Stimulated activated naive CD4-positive, alpha-beta T cell (primary cell): ENCODE data around the gene PPP2R5D.

Experiments used
- DNase-seq, 6 experiments: peaks; one replicate each; lab custom pipeline; 2025; lab: John Stamatoyannopoulos, UW

PPP2R5D gene

GRCh38 chr6:42963855-42964605 is 20.3 kb upstream of the PPP2R5D start:
- DNase-seq, result peak in 3 of 6 experiments; percentile 7 to 41 (median 9)

GRCh38 chr6:42966571-42966970 is 17.8 kb upstream of the PPP2R5D start:
- DNase-seq, result no peak

DNA sequence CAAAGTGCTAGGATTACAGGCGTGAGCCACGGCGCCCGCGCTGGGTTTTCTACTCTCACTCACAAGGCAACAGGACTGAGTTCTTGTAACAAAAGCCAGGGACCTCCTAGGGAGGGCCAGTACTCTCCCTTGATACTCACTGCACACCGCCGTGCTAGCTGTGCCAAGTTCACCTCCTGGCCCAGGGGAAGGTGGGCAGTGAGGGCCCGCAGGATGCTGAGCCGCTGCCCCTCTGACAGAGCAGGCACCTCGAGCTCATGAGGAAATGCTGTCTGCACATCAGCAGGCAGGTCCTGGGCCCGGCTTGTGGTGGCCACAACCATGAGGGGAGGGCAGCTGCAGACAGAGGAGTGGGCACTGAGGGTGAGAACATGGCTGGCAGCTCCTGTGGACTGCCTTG is 17.1 kb upstream of the PPP2R5D start:
- DNase-seq, result no peak

DNA sequence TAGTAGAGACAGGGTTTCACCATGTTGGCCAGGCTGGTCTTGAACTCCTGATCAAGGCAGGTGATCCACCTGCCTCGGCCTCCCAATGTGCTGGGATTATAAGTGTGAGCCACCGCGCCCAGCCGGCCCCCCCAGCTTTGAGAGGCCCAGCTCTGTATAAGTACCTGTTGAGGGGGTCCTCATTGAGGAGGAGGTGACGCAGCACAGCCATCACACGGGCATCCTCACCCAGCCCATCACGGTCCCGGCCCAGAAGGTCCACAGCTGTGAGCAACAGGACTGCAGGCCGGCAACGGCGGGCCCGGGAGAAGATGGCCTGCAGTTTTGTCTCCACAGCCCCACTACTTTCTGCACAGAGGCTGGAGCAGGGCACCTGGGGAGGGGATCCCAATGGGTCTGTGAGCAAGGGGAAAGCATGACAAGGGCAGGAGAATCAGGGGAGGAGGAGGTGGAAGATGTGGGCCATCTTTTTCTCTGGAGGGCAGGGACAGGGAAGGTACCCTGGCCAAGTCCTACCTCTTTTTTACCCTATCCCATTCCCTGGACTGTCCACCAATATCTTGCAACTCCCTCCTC is 16.2 kb upstream of the PPP2R5D start:
- DNase-seq, result no peak

DNA sequence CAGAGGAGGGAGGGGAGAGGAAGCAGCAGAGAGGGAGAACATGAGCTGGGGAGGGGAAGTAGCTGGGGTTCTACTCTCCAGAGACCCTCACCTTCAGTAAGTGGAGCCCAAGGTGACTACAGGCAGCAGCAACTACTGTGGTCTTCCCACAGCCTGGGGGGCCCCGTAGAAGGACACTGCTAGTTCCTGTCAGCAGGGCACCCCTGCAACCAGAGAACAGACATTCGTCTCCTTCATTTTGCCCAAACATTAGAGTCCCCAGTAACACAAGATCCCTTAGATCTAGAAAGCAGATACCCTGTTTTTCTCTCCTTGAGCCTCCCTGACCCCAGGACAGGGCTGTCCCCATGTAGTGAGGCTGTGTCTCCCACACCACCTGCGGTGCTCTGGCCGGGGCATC is 15.6 kb upstream of the PPP2R5D start:
- no peak for DNase-seq

DNA sequence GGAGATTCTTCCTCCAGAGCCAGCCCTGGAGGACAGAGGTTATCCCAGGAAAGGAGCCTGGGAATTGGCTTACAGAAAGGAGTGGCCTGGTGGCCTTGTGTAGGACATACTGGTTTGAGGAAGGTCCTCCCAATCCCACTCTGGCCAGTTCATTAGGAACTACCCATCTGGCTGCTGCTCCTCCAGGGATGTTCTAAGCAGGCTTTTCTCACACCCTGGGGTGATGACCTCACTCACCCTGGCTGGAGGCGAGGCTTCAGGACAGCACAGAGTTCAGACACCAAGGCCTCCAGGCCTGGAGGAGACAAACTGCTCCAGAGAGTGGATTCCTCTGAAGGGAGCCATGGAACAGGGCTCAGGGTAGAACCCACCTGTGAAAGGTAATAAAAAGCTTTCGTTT is 14.9 kb upstream of the PPP2R5D start:
- no peak for DNase-seq

DNA sequence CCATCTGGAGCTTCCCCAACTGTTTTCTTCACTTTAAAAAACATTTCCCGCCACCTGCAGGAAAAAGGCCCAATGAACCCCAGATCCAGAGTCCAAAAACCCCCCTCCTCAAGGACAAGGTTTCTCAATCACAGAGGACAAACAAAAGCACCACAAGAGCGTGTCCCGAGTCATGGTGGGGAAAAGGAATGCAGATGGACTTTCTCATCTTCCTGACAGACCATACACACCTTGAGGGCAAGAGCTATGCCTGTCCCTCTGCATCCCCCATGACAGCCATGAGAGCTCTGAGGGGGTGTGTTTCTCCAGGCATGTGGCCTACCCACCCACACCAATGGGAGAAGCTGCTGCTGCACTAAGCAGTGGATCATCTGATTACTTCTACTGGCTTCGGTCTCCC is 14.4 kb upstream of the PPP2R5D start:
- DNase-seq, result no peak

GRCh38 chr6:42970871-42971612 is 13.3 kb upstream of the PPP2R5D start:
- DNase-seq, result no peak

GRCh38 chr6:42971746-42972327 is 12.5 kb upstream of the PPP2R5D start:
- DNase-seq, result no peak

GRCh38 chr6:42973926-42974325 is 10.4 kb upstream of the PPP2R5D start:
- DNase-seq, result no peak

GRCh38 chr6:42974919-42975505 is 9.4 kb upstream of the PPP2R5D start:
- no peak for DNase-seq

- peak in 1 of 6 experiments; percentile 13 for DNase-seq
Measured at GRCh38 chr6:42978487-42978838, 5.9 kb upstream of the PPP2R5D start.

DNA sequence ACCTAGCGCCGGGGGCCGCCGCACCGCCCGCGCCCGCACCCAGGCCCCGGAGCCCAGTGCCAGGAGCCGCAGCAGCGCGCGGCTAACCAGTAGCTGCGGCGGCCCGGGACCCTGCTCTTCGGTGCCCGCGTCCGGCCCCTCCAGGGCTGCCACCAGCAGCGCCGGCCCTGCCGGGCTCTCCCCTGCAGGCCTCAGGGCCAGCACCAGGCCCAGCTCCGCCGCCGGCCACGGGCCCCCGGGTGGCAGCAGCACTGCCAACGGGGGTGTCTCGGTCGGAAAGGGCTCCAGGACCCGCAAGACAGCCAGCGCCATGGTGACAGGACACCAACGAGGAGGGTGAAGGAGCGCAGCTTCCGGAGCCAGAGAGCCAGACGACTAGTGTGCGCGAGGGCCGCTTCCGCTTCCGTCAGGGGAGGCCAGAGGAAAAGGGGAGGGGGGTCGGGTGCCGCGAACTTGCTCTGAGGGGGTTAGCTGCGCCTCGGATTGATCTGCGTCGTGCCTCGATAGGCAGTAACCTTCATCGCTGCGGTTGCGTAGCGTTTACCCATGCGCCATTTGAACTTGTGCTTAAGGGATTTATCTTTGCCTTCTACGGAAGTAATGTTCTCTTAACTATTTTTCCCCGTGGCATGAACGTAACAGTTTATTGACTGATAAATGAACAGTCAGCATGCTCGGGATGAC is 5.4 kb upstream of the PPP2R5D start, which contains the start of gene PEX6:
Gene PEX6, minus strand, starts transcription at position 343 of the 684 bp plus-strand sequence. Its CDS starts 31 bp downstream, at position 312.
- DNase-seq, result peak; percentile 86 to 94 (median 92)

DNA sequence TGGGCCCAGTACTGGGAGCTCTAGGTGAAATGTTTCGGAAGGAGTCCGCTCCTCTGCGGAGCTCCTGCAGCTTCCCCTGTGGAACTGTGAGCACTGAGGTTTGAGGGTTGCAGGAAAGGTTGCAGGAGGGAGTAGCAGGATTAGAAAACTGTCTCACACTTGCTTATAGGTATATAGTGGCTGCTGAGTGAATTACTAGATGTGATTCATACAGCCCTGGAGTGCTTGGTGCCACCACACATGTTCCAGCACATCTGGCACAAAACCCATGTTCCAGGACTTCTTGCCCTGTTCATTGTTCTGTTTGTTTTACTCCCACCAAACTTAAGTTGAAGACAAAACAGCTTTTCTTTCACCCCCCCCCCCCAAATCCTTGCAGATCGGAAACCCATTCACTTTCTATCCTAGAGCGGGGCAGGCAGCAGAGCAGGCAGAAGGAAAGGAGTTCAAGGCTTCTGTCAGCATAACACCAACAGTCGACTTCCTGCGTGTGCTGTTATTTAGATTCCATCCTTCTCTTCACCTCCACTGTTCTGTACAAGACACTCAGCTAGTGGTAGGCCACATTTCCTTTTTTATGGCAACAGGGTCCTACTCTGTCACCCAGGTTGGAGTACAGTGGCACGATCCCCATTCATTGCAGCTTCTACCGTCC is 4.7 kb upstream of the PPP2R5D start:
- DNase-seq, result peak in 2 of 6 experiments; percentile 37 to 57

DNA sequence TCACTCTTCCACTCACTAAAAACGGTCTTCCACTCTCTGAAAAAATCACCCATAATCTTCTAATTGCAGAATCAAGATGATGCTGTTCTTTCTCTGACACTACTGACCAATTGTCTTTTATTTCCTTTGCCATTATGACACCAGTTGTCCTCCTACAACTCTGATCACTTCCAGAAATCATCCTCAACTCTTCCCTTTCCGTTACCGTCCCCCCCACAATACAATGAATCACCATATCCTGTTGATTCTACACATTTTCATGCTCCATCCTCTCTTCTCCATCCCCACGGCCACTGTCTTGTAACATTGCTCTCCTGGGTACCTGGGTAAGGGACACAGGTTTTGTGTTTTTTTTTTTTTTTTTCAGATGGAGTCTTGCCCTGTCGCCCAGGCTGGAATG is 2.5 kb upstream of the PPP2R5D start:
- no peak for DNase-seq

DNA sequence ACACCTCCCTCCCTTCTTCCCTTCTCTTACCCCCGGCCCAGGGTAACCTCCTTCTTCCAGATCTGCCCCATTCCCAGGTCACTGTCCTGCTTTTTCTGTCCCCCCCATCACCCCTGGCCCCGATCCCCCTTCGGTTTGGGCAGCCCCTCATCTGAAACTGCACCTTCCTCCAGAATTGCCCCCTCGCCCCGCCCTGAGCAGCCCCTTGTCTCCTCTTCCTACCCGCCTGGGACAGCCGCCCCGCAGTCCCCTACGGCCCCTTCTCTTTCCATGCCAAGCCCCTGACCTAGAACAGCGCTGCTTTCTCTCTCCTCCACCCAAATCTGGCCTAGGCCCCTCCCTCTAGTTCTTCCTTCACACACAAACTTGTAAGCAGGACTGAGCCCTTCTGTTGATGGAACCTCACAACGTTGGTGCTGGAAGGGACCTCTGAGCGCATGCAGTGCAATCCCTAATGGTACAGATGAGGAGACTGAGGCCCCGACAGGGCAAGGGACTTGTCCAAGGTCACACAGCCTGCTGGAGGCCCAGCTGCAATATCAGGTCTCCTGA is 630 bp downstream of the PPP2R5D start:
- DNase-seq, result peak in 4 of 6 experiments; percentile 9 to 32 (median 18)

DNA sequence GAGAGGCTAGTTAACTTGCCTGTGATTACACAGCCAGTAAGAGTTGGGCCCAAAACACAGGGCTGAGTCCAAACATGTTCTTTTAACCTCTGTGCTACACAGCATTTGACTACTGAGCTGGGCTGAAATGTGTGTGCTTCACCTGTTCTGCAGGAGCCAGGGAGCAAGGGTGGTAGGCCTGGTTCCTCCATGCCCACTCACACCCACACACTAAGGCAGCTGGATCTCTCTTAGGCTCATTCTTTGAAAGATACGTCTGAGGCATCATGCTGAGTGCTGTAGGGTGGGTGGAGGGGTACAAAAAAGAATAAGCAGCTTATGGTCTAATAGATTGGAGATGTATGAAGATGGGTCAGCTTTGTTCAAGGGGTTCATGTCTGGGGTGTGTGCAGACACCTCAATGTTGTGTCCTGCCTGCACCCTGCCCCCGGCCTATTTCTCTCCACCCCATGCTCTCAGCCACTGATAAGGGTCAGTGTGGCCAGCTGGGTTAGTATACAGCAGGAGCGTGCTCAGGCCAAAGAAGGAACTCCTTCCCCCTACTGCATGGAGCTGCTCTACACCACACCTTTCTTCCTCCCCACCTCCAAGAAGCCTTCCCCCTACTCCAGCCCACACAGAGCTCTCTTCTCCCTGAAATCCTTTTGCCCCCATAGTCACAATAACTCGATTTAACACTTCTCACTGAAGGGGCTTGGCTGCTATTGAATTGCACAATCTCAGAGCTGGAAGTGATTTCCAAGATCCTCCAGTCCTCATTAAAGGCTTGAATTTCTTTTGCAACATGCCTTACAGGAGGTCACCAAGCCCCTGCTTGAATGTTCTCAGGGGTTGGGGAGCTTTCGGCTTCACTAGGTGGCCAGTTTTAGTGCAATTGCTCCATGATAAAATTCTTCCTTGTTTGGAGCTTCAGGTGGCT is 3.4 kb downstream of the PPP2R5D start:
- DNase-seq, result no peak

GRCh38 chr6:42988486-42989020 is 4.2 kb downstream of the PPP2R5D start:
- no peak for DNase-seq

DNA sequence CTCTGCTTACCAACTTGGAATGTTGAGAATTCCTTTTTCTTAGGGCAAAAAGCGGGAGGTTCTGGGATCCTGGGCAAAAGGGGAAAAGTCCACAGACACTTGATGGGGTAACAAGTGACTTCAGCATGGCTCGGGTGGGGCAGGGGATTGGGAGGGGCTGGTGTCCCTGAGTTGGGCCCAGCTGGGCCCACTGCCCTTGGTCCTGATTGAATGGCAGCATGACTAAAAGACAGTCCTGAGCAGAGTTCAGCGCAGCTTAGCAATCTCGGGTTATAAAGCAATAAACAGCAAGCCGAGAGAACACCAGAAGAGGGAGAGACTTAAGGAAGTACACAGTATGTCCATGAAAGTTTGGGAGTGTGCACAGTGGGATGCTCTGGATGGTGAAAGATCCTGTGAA is 5.6 kb downstream of the PPP2R5D start:
- no peak for DNase-seq
